NT2/D1 (cell line): ENCODE results near the gene RBM42.

Experiments
- DNase-seq: peaks from one replicate; pipeline ENCODE4 v3.0.0-alpha.2; 2011; ENCODE audit warnings: low read depth, low spot score
- H3K27me3 ChIP-seq: 2 replicates; pipeline ENCODE4 v1.6.0; 2011; ENCODE audit warnings: mild to moderate bottlenecking; ENCODE audit not compliant: insufficient read length, insufficient read depth
- H3K36me3 ChIP-seq: 2 replicates; pipeline ENCODE4 v1.6.1; 2011; ENCODE audit warnings: mild to moderate bottlenecking, low read length, mixed read lengths; ENCODE audit not compliant: insufficient read depth, insufficient read length
- H3K4me1 ChIP-seq: 2 replicates; pipeline ENCODE4 v1.5.1; 2011; ENCODE audit not compliant: insufficient read depth, insufficient read length
- H3K4me3 ChIP-seq: 2 replicates; pipeline ENCODE4 v1.5.1; 2011; ENCODE audit warnings: low read depth; ENCODE audit not compliant: insufficient read length
- H3K9ac ChIP-seq: 2 replicates; pipeline ENCODE4 v1.6.0; 2011; ENCODE audit warnings: low read depth; ENCODE audit not compliant: insufficient read length
- H3K9me3 ChIP-seq: 2 replicates; pipeline ENCODE4 v1.5.1; 2011; ENCODE audit warnings: mild to moderate bottlenecking, low read length; ENCODE audit not compliant: insufficient read depth
- SUZ12 ChIP-seq: IDR thresholded peaks from 2 replicates; pipeline ENCODE4 v1.6.1; 2011; ENCODE audit not compliant: insufficient read length, insufficient read depth; ENCODE audit errors: extremely low read depth
- YY1 ChIP-seq: IDR thresholded peaks from 2 replicates; pipeline ENCODE4 v1.6.1; 2011; ENCODE audit not compliant: insufficient read length, insufficient read depth
- ZNF274 ChIP-seq: IDR thresholded peaks from 2 replicates; pipeline ENCODE4 v1.6.1; 2011; ENCODE audit warnings: mild to moderate bottlenecking, low read depth, low read length

The RBM42 gene

GRCh38 chr19:35637165-35637564, 8.3 kb downstream of the RBM42 start:
- peaks cover 6% of the 10 kb centered on the region for H3K4me1 ChIP-seq
- H3K4me3 ChIP-seq, result no peak overlapping the region
- DNase-seq, result no peak
- peaks cover 54% of the 10 kb centered on the region for H3K36me3 ChIP-seq
- TF ChIP-seq SUZ12 (no peak), ZNF274 (no peak), YY1 (no peak)
- no peaks in the 10 kb centered on the region for H3K27me3 ChIP-seq
- H3K9me3 ChIP-seq, result no peaks in the 10 kb centered on the region
- no peak overlapping the region for H3K9ac ChIP-seq

- DNase-seq, result no peak
- Histone ChIP-seq H3K4me3 (no peak overlapping the region), H3K9me3 (no peaks in the 10 kb centered on the region), H3K4me1 (peaks cover 10% of the 10 kb centered on the region), H3K27me3 (no peaks in the 10 kb centered on the region), H3K36me3 (peaks cover 32% of the 10 kb centered on the region), H3K9ac (no peak overlapping the region)
- TF ChIP-seq SUZ12, result no peak
- TF ChIP-seq ZNF274, result no peak
- no peak for TF ChIP-seq YY1
Observed at GRCh38 chr19:35639321-35639639, 10.4 kb downstream of the RBM42 start.

- Histone ChIP-seq H3K9me3 (no peaks in the 10 kb centered on the region), H3K4me3 (no peak overlapping the region), H3K36me3 (peaks cover 31% of the 10 kb centered on the region), H3K4me1 (peaks cover 10% of the 10 kb centered on the region), H3K9ac (no peak overlapping the region), H3K27me3 (no peaks in the 10 kb centered on the region)
- DNase-seq, result no peak
- TF ChIP-seq SUZ12, result no peak
- no peak for TF ChIP-seq YY1
- no peak for TF ChIP-seq ZNF274
Observed at GRCh38 chr19:35639863-35640262, 11.0 kb downstream of the RBM42 start.

- H3K9me3 ChIP-seq, result no peaks in the 10 kb centered on the region
- no peaks in the 10 kb centered on the region for H3K27me3 ChIP-seq
- H3K9ac ChIP-seq, result peak within 1 kb of the TSS; percentile 72
- peaks cover 8% of the 10 kb centered on the region for H3K4me1 ChIP-seq
- peak within 1 kb of the TSS; percentile 1 for H3K4me3 ChIP-seq
- DNase-seq, result no peak
- peaks cover 19% of the 10 kb centered on the region for H3K36me3 ChIP-seq
- TF ChIP-seq ZNF274 (no peak), SUZ12 (no peak), YY1 (no peak)
Observed at GRCh38 chr19:35641515-35642151, 12.8 kb downstream of the RBM42 start, which contains the start of gene ETV2. Gene ETV2, plus strand, starts transcription at chr19:35641745. Its CDS starts 716 bp downstream, at chr19:35642461.

GRCh38 chr19:35642312-35642711, 13.5 kb downstream of the RBM42 start:
- peaks cover 12% of the 10 kb centered on the region for H3K36me3 ChIP-seq
- peak overlapping the region; percentile 1 for H3K4me3 ChIP-seq
- peak overlapping the region; percentile 72 for H3K9ac ChIP-seq
- peaks cover 8% of the 10 kb centered on the region for H3K4me1 ChIP-seq
- no peak for TF ChIP-seq SUZ12
- no peak for TF ChIP-seq ZNF274
- no peaks in the 10 kb centered on the region for H3K9me3 ChIP-seq
- no peak for DNase-seq
- no peaks in the 10 kb centered on the region for H3K27me3 ChIP-seq

GRCh38 chr19:35642798-35643254, 14.0 kb downstream of the RBM42 start:
- Histone ChIP-seq H3K36me3 (peaks cover 7% of the 10 kb centered on the region), H3K4me3 (peak overlapping the region; percentile 46), H3K4me1 (peaks cover 10% of the 10 kb centered on the region), H3K27me3 (no peaks in the 10 kb centered on the region), H3K9me3 (no peaks in the 10 kb centered on the region), H3K9ac (peak overlapping the region; percentile 72)
- TF ChIP-seq SUZ12 (no peak), ZNF274 (no peak), YY1 (no peak)
- DNase-seq, result no peak

- no peak for TF ChIP-seq SUZ12
- no peak for TF ChIP-seq ZNF274
- TF ChIP-seq YY1, result no peak
- H3K9me3 ChIP-seq, result no peaks in the 10 kb centered on the region
- H3K27me3 ChIP-seq, result no peaks in the 10 kb centered on the region
- H3K4me1 ChIP-seq, result peaks cover 10% of the 10 kb centered on the region
- peak overlapping the region; percentile 46 for H3K4me3 ChIP-seq
- peak; percentile 47 for DNase-seq
- H3K9ac ChIP-seq, result peak overlapping the region; percentile 72
- H3K36me3 ChIP-seq, result peaks cover under 1% of the 10 kb centered on the region
Observed at GRCh38 chr19:35643255-35644205, 14.7 kb downstream of the RBM42 start.
